Measurements from ENCODE around the gene CEP112. TPM values are rescaled to one million over a fixed set of nuclear protein-coding genes. Genes with fewer than 3 reads are reported as not detected.

The CEP112 gene
- total and polyA plus RNA-seq, 2 of the 8 experiments (the other 6 are each of a cell fraction or from before 2014, with no cell fraction given), result 0.62 to 3.1 TPM

DNA sequence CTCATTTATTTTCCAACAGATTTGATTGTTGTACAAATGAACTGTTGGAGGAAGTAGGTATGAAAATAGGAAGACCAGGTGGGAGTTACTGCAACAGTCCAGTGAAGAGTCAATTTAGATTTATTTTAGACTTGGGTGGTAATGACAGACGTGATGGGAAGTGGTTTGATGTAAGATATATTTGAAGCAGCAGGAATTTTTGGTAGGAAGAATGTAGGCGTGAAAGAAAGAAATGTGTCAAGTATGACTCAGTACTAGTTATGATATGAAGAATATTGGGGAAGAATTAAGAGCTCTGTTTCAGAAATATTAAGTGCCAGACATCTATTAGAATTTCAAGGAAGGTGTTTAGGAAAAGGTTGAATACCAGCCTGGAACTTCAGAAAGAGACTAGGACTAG is 382.6 kb downstream of the CEP112 start:
- Histone ChIP-seq H2BK120ac (replicated peaks; ENCODE audit: low read depth, low read length) (no peak overlapping the region), H3K79me2 (ENCODE audit: control insufficient read depth in 1 of 2, insufficient read depth in 2 of 2, low read length in 2 of 2) (no peaks in the 10 kb centered on the region), H3K56ac (replicated peaks; ENCODE audit: insufficient read length, low read depth, low read length) (no peak overlapping the region), H2AK5ac (ENCODE audit: low read depth, low read length) (no peak overlapping the region), H2BK12ac (ENCODE audit: low read depth, low read length) (no peak overlapping the region), H3K27ac (ENCODE audit: low read depth, low read length) (no peak overlapping the region), H2BK20ac (ENCODE audit: low read length) (no peak overlapping the region), H3K23ac (ENCODE audit: insufficient read length) (no peak overlapping the region), H3K9ac (replicated peaks in 1 of 4; ENCODE audit: extremely low read depth in 1 of 4, low read depth in 3 of 4, low read length in 3 of 4) (no peak overlapping the region), H4K91ac (replicated peaks; ENCODE audit: insufficient read length, low read length) (no peak overlapping the region), H2AFZ (ENCODE audit: low read length) (no peak overlapping the region), H2BK5ac (ENCODE audit: low read depth, low read length) (no peak overlapping the region), H3K4me2 (ENCODE audit: insufficient read depth in 1 of 2, low read depth in 2 of 2, low read length in 2 of 2) (no peak overlapping the region), H4K20me1 (replicated peaks in 1 of 2; ENCODE audit: control insufficient read depth in 1 of 2, insufficient read depth in 2 of 2, low read length in 2 of 2) (no peaks in the 10 kb centered on the region), H3K18ac (ENCODE audit: extremely low read depth, low read length) (no peak overlapping the region), H3K14ac (ENCODE audit: insufficient read length) (no peak overlapping the region), H4K5ac (ENCODE audit: insufficient read length, low read depth, low read length) (no peak overlapping the region), H3K4ac (replicated peaks; ENCODE audit: insufficient read length, low read depth, low read length) (no peak overlapping the region), H2BK15ac (ENCODE audit: low read length) (no peak overlapping the region), H3K4me3 (ENCODE audit: extremely low read depth in 1 of 4, insufficient read depth in 2 of 4, low read depth in 3 of 4, low read length in 4 of 4) (no peak overlapping the region), H3K23me2 (ENCODE audit: low read depth, low read length) (no peaks in the 10 kb centered on the region), H3K9me3 (ENCODE audit: insufficient read depth in 2 of 2, low read depth in 1 of 2, low read length in 1 of 2) (peaks cover 22 to 23% of the 10 kb centered on the region in 2 experiments), H3K79me1 (ENCODE audit: low read depth, low read length) (no peaks in the 10 kb centered on the region), H3K4me1 (replicated peaks in 1 of 4; ENCODE audit: control insufficient read depth in 3 of 4, insufficient read depth in 4 of 4, low read length in 3 of 4) (no peaks in the 10 kb centered on the region), H4K8ac (ENCODE audit: extremely low read depth, insufficient read depth, low read length) (no peak overlapping the region), H3K36me3 (ENCODE audit: control insufficient read depth in 2 of 4, insufficient read depth in 4 of 4, low read length in 3 of 4) (peaks cover 0 to 8% (median 2%) of the 10 kb centered on the region in 4 experiments; a peak in 3 of 8 replicates), H3K27me3 (replicated peaks in 1 of 4; ENCODE audit: control insufficient read depth in 3 of 4, extremely low read depth in 1 of 4, insufficient read depth in 3 of 4, low read length in 3 of 4) (no peaks in the 10 kb centered on the region)
- WGBS, 2 experiments (ENCODE audit: extremely low coverage in 1 of 2, insufficient coverage in 1 of 2, insufficient read length in 1 of 2, insufficient replicate concordance in 2 of 2, low coverage in 1 of 2, low lambda C conversion rate in 2 of 2, missing lambda C conversion rate in 1 of 2), result 82 to 100% methylated on average over 2 of the region's 2 CpGs
- POLR2A ChIA-PET (ENCODE audit: partially characterized antibody), result no interaction called here
- FAIRE-seq (no peak), DNase-seq (ENCODE audit: low read depth in 1 of 2, low spot score in 2 of 2) (no peak)
- CTCF ChIA-PET (ENCODE audit: partially characterized antibody), result no interaction called here
- TF ChIP-seq BACH1 (IDR thresholded peaks at IDR 0.05; ENCODE audit: low read length) (no peak), SIRT6 (IDR thresholded peaks at IDR 0.05; ENCODE audit: low read length) (no peak), RXRA (IDR thresholded peaks at IDR 0.05; ENCODE audit: insufficient read depth, low read depth, low read length) (no peak), JUN (IDR thresholded peaks at IDR 0.05; ENCODE audit: low read depth, low read length) (no peak), FOSL1 (IDR thresholded peaks at IDR 0.05; ENCODE audit: insufficient read depth, low read depth, low read length) (no peak), SP4 (IDR thresholded peaks at IDR 0.05; ENCODE audit: low read length) (no peak)

Measured in H1 (cell line).